NCI-H1930 (cell line): Measurements from ENCODE around the gene KHDRBS1.
"Not testable (repeated sequence)": the region's sequence is repeated elsewhere in the genome, so short reads cannot be mapped to it uniquely, and the experiment has no call there.

Source experiments
- DNase-seq, 2 experiments: peaks; one replicate each; lab custom pipeline; 2025; lab: John Stamatoyannopoulos, UW

KHDRBS1 gene

DNA sequence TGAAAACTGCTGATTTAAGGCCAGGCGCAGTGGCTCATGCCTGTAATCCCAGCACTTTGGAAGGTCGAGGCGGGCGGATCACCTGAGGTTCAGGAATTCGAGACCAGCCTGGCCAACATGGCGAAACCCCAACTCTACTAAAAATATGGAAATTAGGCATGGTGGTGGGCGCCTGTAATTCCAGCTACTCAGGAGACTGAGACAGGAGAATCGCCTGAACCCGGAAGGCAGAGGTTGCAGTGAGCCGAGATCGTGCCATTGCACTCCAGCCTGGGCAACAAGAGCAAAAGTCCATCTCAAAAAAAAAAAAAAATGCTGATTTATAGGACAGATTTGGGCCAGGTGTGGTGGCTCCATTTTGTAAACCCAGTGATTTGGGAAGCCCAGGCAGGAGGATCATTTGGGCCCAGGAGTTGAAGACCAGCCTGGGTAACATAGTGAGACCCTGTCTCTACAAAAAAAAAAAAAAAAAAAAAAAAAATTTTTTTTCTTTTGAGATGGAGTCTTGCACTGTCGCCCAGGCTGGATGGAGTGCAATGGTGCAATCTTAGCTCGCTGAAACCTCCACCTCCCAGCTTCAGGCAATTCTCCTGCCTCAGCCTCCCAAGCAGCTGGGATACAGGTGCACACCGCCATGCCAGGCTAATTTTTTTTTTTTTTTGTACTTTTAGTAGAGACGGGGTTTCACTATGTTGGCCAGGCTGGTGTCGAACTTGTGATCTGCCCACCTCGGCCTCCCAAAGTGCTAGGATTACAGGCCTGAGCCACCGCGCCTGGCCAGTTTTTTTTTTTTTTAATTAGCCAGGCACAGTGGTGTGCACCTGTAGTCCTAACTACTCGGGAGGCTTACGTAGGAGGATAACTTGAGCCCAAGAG, 52.2 kb downstream of the KHDRBS1 start:
- not testable (repeated sequence) for DNase-seq

- no peak for DNase-seq
These were observed 52.8 kb downstream of the KHDRBS1 start for GRCh38 chr1:32066489-32066873.

DNA sequence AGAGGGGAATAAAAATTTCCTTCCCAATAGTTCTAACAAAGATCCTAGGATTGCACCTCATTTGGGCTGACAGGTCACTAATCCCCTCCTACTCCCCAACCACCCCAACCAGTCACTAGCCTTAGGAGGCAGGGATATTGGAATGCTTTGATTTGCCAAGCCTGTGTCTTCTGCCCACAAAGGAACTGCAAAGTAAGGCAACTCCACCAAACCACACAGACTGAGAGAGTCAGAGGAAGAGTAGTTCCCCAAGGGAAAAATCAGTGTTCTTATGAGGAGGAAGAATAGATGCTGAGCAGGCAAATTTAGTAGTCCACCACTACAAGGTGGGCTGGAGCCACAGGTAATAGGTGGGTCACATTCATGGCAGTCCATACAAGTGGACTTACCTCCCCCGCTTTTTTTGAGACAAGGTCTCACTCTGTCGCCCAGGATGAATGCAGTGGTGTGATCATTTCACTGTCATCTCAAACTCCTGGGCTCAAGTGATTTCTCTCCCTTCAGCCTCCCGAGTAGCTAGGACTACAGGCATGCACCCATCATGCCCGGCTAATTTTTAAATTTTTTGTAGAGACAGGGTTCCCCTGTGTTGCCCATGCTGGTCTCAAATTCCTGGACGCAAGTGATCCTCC, 55.4 kb downstream of the KHDRBS1 start:
- DNase-seq = no peak

DNA sequence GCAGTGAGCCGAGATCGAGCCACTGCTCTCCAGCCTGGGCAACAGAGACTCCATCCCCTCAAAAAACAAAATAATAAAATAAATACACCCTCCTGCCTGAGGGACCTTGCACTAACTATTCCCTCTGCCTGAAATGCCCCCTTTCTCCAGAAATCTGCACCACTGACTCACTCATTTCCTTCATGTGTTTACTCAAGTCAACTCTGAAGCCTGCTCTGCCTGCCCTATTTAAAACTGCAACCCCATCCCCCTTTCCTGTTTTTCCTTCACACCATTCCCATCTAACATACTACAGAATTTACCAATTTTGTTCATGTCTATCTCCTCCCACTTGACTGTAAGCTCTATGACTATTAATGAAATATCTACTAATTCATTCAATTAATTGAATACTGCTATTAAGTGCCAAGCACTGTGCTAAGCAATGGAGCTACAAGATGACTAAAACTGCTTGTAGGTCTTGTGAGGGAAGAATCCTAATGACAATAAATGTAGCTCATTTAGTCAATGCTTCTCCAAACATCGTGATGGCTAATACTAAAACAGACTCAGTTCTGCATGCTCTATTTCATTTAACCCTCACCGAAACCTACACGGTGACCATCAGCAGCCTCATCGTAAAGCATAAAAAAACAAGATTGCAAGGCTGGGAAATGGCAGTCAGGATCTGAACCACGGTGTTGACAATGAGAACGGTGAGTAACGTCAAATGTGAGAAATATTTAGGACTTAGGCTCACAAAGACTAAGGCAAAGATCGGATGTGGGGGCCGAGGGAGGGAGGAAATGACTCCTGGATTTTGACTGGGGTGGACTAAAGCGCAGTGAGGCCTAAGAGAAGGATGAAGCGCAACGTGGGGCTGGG, 58.3 kb downstream of the KHDRBS1 start:
- no peak for DNase-seq

DNA sequence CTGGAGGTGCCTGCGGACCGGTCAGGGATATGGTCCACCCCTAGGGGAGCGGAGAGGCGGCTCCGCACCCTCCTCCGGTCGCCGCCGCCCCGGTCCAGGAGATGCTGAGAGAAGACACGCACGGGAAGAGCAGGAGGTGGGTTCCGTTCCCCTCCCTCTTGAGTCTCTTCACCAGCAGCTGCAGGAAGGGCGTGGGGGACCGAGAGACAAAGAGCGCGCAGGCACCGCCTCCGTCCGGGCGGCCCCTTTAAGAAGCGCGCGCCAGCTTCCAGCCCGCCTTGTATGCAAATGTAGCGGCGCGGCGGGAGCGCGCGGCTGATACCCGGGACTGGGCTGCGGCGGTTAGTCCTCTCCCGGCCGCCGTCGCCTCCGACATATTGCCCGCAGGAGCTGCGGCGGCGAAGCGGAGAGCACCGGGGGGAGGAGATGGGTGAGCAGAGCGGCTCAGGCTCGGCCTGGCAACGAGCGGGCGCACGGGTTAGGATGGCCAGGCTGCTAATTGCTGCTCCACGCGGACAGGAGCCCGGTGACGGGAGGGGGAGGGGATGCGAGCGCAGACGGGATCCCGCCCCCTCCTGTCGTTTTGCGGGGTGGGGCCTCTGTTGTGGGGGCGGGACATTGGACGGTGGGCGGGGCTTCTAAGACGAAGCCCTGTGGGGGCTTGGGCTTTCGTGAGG, 59.1 kb downstream of the KHDRBS1 start, which contains the start of gene TMEM39B:
Gene TMEM39B, plus strand, starts transcription at position 318 of the 677 bp plus-strand sequence. Its CDS starts 109 bp downstream, at position 427.
- peak; percentile 91 to 94 for DNase-seq

- DNase-seq = peak in 1 of 2 experiments; percentile 85
These were observed 59.9 kb downstream of the KHDRBS1 start for GRCh38 chr1:32073299-32074229.

DNA sequence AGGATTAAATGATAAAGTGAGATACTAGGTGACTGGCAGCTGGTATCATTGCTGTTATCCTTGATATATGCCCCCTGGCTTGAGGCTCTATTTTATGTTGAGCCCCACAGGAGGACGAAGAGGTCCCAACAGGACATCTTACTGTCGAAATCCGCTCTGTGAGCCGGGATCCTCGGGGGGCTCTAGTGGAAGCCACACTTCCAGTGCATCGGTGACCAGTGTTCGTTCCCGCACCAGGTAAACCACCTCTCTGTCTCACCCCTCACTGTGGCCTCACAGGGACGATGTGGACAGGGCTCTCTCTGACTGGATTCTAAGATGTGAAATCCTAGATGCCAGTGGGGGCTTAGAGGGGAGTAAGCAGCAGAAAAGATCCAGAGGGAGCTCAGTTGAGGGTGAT, 61.2 kb downstream of the KHDRBS1 start:
- no peak for DNase-seq

DNA sequence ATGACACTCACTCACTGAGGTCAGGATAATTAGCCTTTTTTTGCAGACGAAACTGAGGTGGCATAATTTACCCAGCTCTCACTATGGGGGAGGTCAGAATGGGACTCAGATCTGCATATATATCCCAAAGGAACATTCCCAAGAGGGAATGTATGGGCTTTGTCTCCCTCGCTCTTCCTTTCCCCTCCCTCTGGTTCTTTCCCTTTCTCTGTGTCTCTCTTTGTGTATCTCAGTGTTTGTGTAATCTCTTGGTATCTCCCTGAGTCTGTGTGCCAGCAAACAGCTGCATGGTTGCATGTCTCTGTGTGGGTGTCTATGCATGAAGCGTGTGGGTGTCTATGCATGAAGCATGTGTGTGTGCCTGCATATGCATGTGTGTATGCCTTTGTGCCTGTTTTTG, 63.8 kb downstream of the KHDRBS1 start:
- no peak for DNase-seq

- DNase-seq = no peak
These were observed 68.4 kb downstream of the KHDRBS1 start for GRCh38 chr1:32082022-32082421.

DNA sequence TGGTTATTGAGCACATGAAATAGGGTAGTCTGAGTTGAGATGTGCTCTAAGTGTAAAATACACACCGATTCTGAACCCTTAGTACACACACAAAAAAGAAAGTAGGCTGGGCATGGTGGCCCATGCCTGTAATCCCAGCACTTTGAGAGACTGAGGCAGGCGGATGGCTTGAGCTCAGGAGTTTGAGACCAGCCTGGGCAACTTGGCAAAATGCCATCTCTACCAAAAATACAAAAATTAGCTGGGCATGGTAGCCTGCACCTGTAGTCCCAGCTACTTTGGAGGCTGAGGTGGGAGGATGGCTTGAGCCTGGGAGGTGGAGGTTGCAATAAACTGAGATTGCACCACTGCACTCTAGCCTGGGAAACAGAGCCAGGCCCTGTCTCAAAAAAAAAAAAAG, 72.7 kb downstream of the KHDRBS1 start:
- DNase-seq = not testable (repeated sequence)

GRCh38 chr1:32091176-32091575, 77.5 kb downstream of the KHDRBS1 start:
- no peak for DNase-seq

DNA sequence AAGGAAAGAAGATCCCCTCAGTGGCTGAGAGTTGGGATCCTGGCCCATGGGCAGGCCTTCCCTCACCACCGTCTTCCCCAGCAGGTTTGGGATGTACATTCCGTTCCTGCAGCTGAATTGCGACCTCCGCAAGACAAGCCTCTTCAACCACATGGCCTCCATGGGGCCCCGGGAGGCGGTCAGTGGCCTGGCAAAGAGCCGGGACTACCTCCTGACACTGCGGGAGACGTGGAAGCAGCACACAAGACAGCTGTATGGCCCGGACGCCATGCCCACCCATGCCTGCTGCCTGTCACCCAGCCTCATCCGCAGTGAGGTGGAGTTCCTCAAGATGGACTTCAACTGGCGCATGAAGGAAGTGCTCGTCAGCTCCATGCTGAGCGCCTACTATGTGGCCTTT, 77.9 kb downstream of the KHDRBS1 start:
- no peak for DNase-seq
